Hippocampal formation (tissue), 2 donors: ENCODE data around the gene PRSS22.
A peak's percentile ranks its signal among the peaks of the same experiment; 100 is the strongest.

Experiments
- DNase-seq, 2 donors: peaks; one replicate each; lab custom pipeline; 2025; lab: John Stamatoyannopoulos, UW

Gene PRSS22

DNA sequence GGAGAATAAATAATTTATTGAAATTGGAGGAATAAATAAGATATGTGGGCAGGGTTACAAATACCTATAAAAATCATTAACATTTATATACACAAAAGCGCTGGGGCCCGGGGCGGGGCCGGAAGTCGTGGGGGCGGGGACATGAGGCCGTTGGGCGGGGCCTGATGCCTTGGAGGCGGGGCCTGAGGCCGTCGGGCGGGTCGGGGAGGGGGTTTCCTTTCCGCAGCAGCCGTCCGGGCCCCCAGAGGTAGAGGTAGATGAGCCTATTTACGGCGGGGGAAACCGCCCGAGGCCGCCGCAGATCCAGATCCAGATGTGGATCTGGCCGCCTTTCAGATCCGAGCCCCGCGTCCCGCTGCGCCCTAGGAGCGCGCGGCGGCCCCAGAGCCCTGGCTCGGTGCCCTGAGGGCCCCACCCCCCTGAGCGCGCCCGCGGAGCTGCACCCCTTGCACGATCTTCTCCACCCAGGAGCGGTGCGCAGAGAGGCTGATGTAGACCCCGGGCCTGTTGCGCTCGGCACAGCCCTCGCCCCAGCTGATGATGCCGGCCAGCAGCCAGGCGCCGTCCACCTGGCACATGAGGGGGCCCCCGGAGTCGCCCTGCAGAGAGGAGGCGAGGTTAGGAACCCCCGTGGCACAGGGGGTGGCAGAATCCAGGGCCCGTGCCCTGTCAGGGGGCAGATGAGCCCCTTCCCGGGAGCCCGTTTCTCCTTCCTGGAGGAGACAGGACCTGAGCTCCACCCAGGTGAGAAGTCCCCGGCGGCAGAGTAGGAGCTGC, 5.1 kb downstream of the PRSS22 start:
- no peak for DNase-seq

DNA sequence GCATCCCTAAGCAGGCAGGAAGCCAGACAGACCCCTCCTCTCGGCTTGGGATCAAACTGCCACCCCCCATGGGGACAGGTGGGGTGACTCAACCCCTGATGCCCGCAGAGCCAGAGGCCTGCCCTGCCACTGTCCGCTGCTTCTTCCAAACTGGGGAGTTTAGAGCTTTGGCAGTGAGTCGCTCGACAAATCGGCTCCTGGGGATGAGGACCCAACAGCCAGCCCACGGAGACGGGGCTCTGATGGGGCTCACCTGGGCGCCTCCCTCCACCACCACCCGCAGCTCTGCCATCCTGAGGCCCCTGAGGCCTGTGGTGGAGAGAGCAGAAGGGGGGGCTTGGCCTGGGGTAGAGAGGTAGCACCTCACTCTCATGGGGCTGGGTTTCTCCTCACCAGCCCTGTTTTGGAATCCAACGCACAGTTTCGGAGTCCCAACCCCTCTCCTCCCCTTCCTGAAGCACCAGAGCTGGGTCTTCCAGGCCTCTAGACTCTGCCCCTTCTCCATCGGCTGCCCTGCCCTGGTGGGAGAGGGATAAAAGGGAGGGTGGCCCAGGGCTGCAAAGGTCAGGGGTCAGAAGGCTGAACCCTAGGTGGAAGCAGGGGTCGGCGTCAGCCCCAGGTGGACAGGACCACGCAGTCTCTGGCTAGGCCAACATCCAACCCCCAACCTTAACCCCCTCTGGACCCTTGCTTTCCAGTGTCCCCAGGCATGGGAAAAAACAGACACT, 5.8 kb downstream of the PRSS22 start:
- no peak for DNase-seq

DNA sequence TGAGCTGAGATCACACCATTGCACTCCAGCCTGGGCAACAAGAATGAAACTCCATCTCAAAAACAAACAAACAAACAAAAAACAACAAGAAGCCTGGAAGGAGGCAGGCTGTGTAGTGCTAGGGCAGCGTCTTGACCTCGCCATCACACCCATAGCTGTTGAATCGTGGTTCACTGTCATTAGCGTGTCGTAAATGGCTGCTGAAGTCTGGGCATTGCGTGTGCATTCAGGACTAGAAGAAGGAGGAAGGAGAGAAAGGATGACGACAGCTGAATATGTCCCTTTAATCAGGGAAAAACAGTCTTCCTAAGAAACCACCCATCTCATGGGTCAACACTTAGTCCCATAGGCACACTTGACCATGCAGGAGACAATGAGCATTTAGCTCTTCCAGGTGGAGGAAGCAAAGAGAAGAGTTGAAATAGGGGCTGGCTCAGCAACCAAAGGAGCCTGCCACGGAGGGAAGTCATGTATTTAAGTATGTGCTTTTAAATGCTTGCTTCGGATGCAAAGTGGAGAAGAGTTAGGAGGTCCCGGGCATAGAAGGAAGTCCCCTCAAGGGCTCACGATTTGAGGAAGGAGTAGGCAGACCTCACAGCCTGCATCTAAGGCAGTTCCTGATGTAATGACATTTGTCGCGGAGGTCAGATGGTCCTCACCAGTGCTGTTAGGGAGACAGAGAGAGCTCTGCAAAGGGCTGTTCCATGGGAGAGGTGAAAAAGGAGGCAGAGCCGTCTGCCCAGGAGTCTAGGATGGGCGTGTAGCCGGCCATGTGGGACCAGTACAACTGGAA, 8.8 kb downstream of the PRSS22 start:
- no peak for DNase-seq

DNA sequence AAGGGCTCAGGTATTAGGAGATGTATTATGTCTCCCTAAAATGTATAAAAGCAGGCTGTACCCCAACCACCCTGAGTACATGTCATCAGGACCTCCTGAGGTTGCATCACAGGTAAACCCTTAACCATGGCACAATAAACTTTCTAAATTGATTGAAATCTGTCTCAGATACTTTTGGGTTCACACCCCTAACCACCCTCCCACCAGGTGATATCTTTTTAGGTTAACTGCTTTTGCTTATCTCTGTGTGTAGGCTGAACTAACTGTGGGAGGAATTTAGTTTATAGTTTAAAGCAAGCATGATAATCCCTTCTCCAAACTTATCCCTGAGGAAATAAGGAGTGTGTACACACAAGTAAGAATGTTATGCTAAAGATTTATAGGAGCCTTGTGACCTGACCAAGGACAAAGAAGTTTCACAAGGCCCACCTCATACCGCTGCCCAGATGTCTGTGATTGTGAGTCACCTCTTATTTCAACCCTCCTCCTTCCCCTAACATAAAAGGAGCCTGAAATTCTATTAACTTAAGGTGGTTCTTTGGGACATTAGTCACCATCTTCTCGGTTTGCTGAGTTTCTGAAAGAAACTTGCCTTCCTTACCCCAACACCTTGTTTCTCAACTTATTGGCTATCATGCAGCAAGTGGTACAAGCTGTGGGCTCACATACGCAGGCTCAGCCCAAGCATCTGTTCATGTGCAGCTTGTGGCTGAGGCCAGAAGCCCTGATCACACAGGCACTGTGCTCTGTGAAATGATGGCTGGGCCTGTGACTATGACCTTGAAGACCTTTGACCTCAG, 11.3 kb downstream of the PRSS22 start:
- DNase-seq = no peak

DNA sequence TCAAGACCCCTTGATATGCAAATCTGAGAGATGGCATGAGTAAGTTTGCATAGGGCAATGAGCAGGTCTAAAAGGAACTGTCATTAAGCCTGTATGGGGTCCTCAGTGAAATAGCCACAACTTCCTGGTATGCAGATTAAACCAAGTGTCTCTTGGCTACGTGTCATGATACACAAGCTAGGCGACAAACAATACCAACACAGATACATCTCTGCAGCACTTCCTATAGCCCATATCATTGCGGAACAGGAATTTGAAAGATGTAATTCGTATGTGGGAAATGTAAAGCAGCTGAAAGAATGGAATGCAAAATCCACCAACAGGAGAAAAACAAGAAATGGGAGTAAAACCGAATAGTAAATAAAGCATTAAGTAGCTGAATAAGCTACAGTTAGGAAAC, 12.9 kb downstream of the PRSS22 start:
- no peak for DNase-seq

DNA sequence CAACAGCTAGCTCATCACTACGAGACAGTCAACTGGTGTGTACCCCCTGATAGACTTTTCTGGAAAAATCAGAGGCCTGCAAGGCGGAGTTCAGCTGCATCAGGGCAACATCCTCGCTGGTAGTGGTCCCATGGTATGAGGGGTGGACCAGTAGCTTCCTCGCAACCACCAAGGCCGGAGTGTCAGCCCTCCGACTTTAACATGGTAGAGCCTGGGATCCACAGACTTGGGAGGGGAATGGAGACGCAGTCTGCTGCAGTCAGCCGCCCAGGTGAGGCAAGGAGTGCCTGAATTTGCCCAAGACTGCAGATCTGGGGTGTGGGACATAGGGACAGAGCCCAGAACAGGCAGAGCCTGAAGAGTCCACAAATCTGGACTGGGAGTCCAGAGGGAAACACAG, 14.4 kb downstream of the PRSS22 start:
- DNase-seq = no peak

DNA sequence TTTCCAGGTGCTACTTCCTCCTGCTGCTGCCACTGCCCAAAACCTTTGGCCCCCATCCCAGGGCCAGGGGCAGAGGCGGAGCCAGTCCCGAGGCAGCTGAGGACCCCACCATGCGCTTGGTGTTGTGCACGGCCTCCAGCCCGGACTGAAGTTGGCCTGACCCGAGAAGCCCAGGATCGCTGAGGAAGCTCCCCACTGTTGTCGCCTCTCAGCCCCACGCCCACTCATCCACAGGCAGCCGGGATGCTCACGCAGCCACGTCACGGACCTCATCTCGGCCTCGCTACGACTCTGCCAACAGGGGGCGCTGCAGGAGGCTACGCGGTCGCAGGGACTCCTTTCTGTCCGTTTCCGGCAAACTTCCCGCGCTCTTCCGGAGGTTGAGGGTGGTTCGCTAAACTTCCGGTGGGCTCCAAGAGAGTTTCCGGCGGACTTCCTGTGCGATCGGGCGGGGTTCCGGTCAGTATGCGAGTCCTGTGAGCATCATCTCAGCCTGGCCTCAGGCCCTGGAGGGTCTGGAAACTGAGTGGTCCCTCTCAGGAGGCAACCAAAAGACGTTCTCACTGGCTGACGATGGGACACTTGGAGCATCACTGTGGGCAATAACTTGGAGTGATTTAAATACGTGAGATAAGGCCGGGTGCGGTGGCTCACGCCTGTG, 15.5 kb downstream of the PRSS22 start:
- DNase-seq = no peak

DNA sequence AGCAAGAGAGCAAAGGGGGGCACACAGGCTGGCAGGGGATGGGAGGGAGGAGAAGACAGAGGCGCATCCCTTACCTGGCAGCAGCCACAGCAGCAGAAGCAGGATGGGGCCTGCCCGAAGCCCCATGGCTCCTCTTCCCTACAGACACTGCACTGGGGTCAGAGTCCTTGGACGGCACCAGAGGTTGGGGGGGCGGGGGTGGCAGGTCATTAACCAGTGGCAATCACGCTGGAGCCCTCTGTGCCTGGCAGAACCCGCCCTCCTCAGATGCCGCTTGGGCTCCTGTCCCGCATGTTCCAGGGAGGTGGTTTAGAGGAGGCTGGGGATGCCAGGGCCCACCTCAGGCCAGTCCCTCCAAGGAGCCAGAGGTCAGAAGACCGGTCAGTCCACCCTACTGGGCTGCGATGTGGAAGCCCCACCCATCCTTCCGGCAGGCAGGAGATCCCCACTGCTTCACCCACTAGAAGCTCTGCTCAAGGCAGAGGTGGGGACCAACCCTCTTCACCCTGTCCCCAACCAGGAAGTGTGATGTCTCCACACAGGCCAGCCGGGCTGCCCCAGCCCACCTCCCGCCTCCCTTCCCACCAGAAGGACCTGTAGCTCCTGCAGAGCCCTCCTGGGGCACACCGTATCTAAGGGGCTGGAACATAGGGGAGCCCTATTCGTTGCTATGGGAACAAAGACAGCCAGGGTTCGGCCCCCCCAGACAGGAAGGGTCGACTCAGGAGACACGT, 16.2 kb downstream of the PRSS22 start:
- no peak for DNase-seq

DNA sequence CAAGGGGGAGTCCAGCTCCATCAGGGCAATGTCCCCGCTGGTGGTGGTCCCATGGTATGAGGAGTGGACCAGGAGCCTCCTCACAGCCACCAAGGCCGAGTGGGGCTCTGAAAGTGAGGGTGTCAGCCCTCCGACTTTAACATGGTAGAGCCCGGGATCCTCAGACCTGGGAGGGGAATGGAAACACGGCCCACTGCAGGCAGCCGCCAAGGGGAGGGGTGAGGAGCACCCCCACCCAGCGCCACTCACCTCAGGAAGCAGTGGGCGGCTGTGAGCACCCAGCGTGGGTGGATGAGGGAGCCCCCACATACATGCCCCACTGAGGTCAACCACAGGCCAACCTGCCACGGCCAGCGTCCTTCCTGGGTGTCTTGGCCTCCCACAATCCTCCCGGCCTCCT, 17.1 kb downstream of the PRSS22 start:
- DNase-seq = no peak

DNA sequence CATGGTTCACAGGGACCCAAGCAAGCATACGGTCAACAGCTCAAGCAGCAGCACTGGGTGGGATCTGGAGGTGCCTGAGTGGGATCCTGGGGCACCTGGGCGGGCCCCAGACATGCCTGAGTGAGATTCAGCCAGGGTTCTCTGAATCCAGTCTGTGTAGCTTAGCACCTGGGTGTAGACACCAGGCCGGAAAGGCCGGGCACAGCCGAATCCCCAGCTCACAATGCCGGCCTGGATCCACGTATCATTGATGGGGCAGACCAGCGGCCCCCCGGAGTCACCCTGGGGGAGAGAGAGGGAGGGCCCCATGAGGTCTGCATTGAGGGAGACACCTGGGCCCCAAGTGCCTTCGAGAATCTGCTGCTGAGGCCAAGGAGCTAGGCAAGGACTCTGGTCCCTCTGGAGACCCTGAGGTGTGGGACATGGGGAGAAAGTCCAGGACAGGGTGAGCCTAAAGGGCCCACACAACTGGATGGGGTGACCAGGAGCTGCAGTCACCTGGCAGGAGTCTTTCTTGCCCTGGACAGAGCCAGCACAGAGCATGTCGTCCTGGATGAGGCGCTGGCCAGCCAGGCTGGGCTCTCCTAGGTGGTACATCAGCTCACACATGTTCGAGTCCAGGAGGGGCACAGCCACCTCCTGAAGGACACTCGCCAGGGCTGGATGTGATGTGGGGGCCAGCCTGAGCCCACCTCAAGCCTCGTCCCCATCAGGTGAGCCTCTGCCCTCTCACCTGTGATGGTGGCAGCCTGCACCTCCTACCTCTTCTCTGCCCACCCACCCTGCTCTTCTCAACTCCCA, 18.1 kb downstream of the PRSS22 start:
- DNase-seq = no peak

DNA sequence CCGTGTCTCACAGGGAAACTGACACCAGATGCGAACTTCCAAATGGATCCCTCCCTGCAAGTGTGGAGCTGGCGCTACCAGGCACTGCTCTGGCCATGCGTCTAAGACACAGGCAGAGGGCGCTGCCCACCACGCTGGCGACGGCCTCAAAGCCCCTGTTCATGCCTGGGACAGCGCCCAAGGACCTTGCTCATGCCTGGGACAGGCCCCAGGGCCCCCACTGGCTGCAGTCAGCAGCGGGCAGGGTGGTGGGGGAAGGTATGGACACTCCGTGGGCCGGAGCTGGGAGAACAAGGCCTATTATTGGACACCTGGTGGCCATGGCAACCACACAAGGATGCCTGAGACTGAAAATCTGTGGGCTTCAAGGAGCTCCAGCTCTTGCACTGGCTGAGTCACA, 19.0 kb downstream of the PRSS22 start:
- DNase-seq = peak; percentile 51 to 53

DNA sequence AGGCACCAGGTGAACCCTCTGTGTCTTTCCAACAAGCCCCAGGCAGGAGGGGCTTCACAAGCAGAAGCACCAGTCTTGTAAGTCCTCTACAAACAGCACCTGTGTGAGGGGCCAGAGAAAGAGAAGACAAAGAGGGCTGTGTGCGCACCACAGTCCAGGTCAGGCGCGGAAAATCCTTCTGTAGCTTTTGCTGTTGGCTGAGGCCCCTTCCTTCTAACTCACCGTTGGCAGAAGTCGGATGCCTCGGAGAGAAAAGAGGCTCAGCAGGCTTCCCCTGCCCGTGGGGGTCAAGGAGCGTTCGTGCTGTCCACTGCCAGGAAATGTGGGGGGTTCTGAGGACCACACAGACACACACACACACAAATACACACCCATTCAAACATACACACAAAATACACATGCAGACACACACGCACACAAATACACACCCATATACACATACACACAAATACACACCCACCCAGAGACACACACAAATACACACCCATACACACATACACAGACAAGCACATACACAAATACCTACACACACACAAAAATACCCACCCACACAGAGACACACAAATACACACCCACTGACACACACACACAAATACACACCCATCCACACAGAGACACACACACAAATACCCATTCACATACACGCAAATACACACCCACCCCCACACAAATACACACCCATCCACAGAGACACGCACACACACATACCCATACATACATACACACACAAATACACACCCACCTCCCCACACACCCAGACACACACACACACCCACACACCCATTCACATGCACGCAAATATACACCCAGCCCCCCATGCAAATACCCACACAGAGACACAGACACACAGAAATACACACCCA, 21.1 kb downstream of the PRSS22 start:
- no peak for DNase-seq

DNA sequence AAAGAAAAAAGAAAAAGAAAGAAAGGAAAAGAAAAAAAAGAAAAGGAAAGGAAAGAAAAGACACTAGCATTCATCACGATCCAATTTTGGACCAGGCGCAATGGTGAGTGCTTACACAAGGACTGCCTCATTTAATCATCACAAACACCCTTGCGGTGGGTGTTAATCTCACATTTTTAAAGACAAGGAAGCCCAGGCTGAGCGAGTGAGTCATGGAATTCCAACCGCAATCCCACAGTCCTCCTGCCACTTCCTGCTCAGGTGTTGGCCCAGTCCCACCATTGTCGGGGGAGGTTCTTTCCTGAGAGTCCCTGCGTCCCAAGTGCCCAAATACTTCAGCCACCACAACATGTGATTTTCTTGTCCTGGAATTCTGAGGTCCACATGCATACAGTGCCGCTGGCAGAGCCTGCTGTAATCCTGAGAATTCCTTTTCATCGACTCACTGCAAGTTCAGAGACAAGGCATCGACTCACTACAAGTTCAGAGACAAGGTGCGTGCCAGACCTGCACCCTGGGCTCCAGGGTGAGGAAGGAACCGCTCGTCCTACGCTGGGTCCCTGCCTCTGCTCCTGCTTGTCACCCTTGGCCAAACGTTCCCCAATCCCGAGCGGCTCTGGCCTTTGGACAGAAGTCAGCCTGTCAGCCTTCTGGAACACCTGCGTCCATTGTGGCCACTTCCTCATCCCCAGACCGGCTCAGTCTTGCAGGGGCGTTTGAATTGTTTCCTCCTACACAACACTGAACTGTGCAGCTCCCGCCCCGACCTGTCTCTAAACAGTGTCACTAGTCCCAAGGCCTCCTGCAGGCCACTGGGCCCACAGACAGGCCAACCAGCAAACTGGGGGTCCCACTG, 22.1 kb downstream of the PRSS22 start:
- no peak for DNase-seq

DNA sequence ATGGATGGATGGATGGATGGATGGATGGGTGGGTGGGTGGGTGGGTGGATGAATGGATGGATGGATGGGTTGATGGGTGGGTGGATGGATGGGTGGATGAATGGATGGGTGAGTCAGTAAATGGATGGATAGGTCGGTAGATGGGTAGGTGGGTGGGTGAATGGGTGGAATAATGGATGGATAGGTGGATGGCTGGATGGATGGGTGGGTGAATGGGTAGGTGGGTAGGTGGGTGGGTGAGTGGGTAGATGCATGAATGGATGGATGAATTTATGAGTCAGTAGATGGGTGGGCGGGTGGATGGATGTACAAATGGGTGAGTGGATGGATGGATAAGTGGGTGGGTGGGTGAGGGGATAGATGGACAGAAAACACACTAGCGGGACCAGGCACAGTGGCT, 23.0 kb downstream of the PRSS22 start:
- DNase-seq = no peak

DNA sequence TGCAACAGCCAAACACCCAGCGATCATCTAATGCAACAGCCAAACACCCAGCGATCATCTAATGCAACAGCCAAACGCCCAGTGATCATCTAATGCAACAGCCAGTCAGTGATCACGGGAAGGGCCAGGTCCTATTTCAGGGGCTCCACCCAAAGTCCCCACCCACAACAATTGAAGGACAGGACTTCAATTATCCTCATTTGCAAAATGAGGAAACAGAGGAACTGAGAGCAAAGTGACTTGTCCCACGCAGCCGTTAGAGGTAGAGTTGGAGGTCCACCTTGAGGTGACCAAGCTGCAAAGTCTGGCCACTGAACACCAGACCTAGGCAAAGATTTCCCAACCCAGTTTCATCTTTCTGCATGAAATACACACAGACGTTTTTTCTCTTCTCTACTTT, 24.2 kb downstream of the PRSS22 start:
- no peak for DNase-seq

DNA sequence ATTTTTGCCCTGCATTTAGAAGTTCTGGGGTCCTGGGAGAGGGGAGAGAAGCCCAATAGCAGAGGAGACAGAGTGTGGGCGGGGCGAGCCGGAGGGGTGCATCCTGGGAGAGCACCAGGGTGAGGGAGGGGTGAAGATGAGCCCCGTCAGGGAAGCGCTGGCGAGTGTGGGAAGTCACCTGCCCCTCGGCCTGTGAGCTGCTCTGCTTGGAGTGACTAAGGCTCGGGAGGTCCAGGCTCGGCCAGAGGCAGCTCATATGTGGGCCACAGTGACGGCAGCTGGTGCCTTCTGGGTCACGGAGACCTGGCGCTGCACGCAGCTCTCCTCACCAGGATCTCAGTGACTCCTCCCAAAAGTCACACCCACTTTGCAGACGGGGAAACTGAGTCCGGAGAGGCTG, 26.8 kb downstream of the PRSS22 start:
- no peak for DNase-seq

DNA sequence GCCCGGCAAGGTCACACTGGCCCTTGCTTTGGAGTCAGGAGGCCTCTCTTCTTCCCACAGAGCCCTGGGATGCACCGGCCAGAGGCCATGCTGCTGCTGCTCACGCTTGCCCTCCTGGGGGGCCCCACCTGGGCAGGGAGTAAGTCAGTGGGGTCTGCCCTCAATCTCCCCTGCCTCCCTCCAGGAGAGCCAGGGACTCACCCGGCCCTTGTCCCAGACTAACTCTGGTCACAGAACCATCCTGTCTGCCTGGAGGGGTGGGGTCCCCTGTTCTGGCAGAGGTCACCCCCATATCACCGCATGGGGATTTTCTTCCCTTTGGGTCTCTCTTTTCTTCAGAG, 27.6 kb downstream of the PRSS22 start:
- DNase-seq = no peak
